Hepatocyte (in vitro differentiated cells): ENCODE measurements around the gene TTC28.

Experiments
- CTCF ChIP-seq: fragments of 200-600 bp; sonication (generic); IDR thresholded peaks from 2 replicates; pipeline ENCODE4 v1.5.1; 2016; ENCODE audit warnings: antibody characterized with exemption, mild to moderate bottlenecking; ENCODE audit not compliant: poor library complexity
- EZH2 ChIP-seq: fragments of 200-600 bp; sonication (generic); IDR thresholded peaks from 2 replicates; pipeline ENCODE4 v1.6.1; 2016; ENCODE audit warnings: antibody characterized with exemption, mild to moderate bottlenecking, borderline replicate concordance

- no peak for TF ChIP-seq CTCF
- no peak for TF ChIP-seq EZH2
Measured at GRCh38 chr22:28249402-28249801, 430.2 kb downstream of the TTC28 start.
